Measurements from ENCODE around the gene DNAJB9.

The DNAJB9 gene

DNA sequence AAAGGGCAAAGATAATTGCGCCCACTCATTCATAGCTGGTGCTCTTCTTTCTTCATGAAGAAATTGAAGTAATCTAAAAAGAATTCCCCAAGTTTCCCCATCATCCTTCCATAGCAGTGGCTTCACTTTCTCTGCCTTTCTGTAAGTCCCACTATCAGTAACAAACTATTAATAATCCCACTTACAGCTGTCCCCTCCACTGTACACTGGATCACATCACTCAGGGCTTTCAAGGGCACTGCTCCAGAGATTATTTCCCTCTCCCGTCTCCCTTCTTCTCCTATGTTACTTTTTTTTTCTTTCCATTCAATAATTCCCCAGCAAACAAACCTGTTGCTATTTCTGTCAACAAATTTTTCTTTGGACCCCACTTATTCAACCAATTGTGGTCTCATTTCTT lies 16.2 kb downstream of the DNAJB9 start:
- no peak for ATAC-seq
- Mint-ChIP-seq H3K36me3 (peaks cover 2% of the 10 kb centered on the region), H3K4me3 (no peak overlapping the region), H3K9me3 (no peaks in the 10 kb centered on the region), H3K4me1 (no peaks in the 10 kb centered on the region), H3K27ac (no peak overlapping the region)
- no peak for DNase-seq (ENCODE audit: low spot score in 2 of 2)

DNA sequence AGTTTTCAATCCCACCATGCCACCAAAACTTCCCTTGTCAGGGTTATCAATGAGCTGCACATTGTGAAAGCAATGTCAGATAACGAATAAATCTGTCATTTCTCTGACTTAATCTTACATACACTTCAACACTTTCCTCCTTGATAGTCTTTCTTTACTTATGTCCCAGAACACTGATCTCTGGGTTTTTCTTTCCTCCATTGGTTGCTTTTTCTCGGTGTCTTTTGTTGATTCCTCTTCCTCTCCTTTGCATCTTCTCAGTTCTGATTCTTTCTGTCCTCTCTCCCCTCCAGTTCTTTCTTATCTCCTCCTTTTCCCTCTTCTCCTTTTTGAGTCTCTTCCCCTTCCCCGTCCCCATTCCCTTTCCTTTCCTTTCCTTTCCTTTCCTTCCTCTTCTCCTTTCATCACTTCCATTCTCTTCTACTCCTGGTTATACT lies 16.6 kb downstream of the DNAJB9 start:
- Mint-ChIP-seq H3K4me1 (no peaks in the 10 kb centered on the region), H3K9me3 (no peaks in the 10 kb centered on the region), H3K36me3 (no peaks in the 10 kb centered on the region), H3K27ac (no peak overlapping the region), H3K4me3 (no peak overlapping the region)
- ATAC-seq, result no peak
- DNase-seq (ENCODE audit: low spot score in 2 of 2), result no peak

GRCh38 chr7:108589199-108589598 lies 19.5 kb downstream of the DNAJB9 start:
- Mint-ChIP-seq H3K4me1 (no peaks in the 10 kb centered on the region), H3K27ac (no peak overlapping the region), H3K36me3 (peaks cover 5% of the 10 kb centered on the region), H3K9me3 (no peaks in the 10 kb centered on the region), H3K4me3 (no peak overlapping the region)
- ATAC-seq, result no peak
- DNase-seq (ENCODE audit: low spot score in 2 of 2), result no peak

DNA sequence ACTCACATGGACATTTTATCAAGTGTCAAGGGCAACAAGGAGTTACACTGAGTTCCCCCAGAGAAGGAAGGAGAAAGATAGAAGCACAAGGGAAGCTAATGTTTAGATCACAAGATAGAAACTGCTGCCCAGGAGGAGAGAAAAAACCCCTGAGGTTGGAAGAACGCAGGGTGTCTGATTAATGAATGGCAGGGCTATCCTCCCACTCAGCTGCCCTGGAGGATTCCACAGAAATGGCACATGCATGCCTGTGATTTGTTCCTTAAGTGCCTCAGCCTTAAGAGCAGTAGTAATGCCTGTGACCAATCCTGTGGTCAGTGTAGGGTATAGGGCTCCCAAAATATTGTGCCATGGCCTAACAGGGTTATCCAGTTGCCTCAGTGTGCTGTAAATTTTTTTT lies 20.2 kb downstream of the DNAJB9 start:
- Mint-ChIP-seq H3K9me3 (no peaks in the 10 kb centered on the region), H3K27ac (no peak overlapping the region), H3K36me3 (peaks cover 6% of the 10 kb centered on the region), H3K4me3 (no peak overlapping the region), H3K4me1 (no peaks in the 10 kb centered on the region)
- DNase-seq (ENCODE audit: low spot score in 2 of 2) (no peak), ATAC-seq (no peak)

- H3K27ac Mint-ChIP-seq, result no peak overlapping the region
- no peaks in the 10 kb centered on the region for H3K9me3 Mint-ChIP-seq
- peaks cover 6% of the 10 kb centered on the region for H3K36me3 Mint-ChIP-seq
- ATAC-seq (no peak), DNase-seq (ENCODE audit: low spot score in 2 of 2) (no peak)
- no peak overlapping the region for H3K4me3 Mint-ChIP-seq
- no peaks in the 10 kb centered on the region for H3K4me1 Mint-ChIP-seq
Measured at GRCh38 chr7:108590606-108591005, 20.9 kb downstream of the DNAJB9 start.

DNA sequence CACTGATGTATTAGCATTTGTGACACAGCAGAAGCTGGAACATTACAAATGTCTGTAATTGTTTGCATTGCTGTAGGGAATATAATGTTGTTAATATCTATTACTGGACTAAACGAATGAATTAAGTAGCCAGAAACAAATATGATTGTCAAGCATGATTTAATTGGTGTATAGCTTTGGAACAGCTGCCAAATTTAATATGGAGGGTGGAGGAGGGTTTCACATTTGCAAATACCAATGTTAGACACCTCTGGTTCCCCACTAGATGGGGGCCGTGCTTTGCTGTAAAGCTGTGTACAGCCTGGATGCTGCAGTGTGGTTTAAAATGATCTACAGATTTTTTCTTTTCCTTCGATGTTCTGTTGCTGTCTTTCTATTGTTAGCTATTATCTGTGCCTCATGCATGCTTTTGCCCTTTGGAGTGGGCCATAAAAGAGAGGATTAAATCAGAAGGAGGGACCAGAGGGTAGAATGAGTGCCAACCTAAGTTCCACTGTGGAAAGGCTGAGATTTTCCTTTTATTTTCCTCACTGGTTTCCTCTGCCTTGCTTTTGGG lies 23.1 kb downstream of the DNAJB9 start:
- H3K36me3 Mint-ChIP-seq, result peaks cover 6% of the 10 kb centered on the region
- no peak overlapping the region for H3K27ac Mint-ChIP-seq
- ATAC-seq, result no peak
- H3K9me3 Mint-ChIP-seq, result no peaks in the 10 kb centered on the region
- DNase-seq (ENCODE audit: low spot score in 2 of 2), result no peak
- H3K4me3 Mint-ChIP-seq, result no peak overlapping the region
- no peaks in the 10 kb centered on the region for H3K4me1 Mint-ChIP-seq

GRCh38 chr7:108596560-108596959 lies 26.9 kb downstream of the DNAJB9 start:
- no peak for ATAC-seq
- Mint-ChIP-seq H3K27ac (no peak overlapping the region), H3K4me3 (no peak overlapping the region), H3K9me3 (no peaks in the 10 kb centered on the region), H3K36me3 (peaks cover 6% of the 10 kb centered on the region), H3K4me1 (no peaks in the 10 kb centered on the region)
- no peak for DNase-seq (ENCODE audit: low spot score in 2 of 2)

GRCh38 chr7:108598153-108598552 lies 28.5 kb downstream of the DNAJB9 start:
- no peak for DNase-seq (ENCODE audit: low spot score in 2 of 2)
- Mint-ChIP-seq H3K4me1 (no peaks in the 10 kb centered on the region), H3K4me3 (no peak overlapping the region), H3K27ac (no peak overlapping the region), H3K9me3 (no peaks in the 10 kb centered on the region), H3K36me3 (peaks cover 6% of the 10 kb centered on the region)
- no peak for ATAC-seq

DNA sequence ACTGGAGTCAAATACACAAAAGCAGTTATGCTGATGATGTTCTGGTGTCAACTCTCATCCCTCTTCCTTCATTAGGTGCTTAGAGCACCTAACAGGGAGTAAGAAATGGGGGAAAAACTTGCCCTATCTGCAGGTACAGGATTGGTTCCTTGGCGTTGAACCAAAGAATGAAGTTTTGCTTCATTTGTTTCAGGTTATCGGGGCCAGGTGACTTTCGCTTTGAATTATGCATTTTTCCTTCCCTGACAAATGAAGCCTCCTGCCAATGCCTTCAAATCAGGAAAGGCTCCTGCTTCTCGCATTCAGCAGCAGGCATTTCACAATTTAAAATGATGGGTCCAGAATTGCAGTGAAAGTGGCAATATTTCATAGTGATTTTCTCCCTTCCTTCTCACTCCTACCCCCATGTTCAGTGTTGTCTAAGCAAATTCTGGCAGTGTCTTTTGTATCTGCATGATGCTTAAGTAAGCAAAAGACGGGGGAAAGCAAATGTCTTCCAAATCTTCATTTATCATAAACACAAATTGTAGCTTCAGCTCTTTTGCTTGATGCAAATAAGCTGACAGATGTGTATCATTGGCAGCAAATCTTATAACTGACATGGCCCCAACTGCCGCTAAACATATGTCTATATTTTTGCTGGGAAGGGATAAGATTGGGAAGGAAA lies 29.4 kb downstream of the DNAJB9 start:
- Mint-ChIP-seq H3K4me3 (no peak overlapping the region), H3K9me3 (no peaks in the 10 kb centered on the region), H3K27ac (no peak overlapping the region), H3K4me1 (no peaks in the 10 kb centered on the region), H3K36me3 (peaks cover 2% of the 10 kb centered on the region)
- ATAC-seq, result no peak
- no peak for DNase-seq (ENCODE audit: low spot score in 2 of 2)

DNA sequence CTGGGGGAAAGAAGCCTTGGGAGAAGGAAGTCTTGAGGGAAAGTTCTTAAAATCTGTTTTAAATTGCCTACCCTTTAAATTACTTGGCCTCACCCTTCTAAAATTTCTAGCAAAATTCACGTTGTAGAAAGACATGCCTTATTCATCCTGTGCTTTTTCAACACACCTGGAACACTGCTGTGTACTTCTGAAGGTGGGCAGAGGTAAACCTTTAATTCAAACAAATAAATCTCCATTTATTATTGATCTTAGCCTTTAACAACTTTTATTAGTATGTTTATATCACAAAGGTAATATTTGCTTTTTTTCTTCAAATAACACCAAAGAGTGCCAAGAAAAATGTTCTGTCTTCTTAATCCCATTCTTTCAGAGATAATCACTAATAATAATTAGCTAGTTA lies 30.7 kb downstream of the DNAJB9 start:
- H3K27ac Mint-ChIP-seq, result no peak overlapping the region
- ATAC-seq (no peak), DNase-seq (ENCODE audit: low spot score in 2 of 2) (no peak)
- no peaks in the 10 kb centered on the region for H3K9me3 Mint-ChIP-seq
- no peaks in the 10 kb centered on the region for H3K4me1 Mint-ChIP-seq
- no peak overlapping the region for H3K4me3 Mint-ChIP-seq
- no peaks in the 10 kb centered on the region for H3K36me3 Mint-ChIP-seq

DNA sequence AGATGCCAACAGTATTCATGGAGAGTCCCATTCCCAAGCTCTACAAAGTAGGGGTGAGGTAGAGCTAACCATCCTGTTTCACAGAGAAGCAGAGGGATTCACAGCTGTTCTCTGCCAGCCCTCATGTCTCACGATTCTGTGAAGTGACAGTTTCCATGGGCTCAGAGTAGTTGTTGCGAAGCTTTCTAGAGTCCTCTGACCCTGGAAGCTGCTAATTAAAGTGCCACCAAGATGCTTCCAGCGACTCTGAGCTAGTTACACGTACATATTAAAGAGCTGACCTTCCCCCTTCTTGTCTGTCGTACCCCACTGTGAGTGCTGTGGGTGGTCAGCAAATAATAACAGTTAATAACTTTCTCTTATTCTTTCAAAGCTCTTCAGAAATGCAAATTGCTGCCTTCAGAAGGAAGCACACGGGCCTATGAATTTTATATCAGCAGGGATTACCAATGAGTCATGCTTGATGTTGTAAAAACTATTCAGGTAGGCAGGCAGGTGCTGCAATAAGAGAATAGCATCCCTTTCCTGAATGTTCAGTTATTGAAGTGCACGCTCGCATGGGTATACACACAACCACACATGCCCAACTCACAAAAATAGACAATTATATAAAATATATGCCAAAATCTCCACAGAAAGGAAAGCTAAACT lies 34.1 kb downstream of the DNAJB9 start:
- H3K4me1 Mint-ChIP-seq, result peaks cover 6% of the 10 kb centered on the region
- no peaks in the 10 kb centered on the region for H3K9me3 Mint-ChIP-seq
- DNase-seq (ENCODE audit: low spot score in 2 of 2) (no peak), ATAC-seq (no peak)
- H3K27ac Mint-ChIP-seq, result no peak overlapping the region
- H3K36me3 Mint-ChIP-seq, result no peaks in the 10 kb centered on the region
- H3K4me3 Mint-ChIP-seq, result no peak overlapping the region

GRCh38 chr7:108604307-108605077 lies 34.8 kb downstream of the DNAJB9 start:
- no peak for DNase-seq (ENCODE audit: low spot score in 2 of 2)
- H3K4me3 Mint-ChIP-seq, result no peak overlapping the region
- no peaks in the 10 kb centered on the region for H3K9me3 Mint-ChIP-seq
- H3K4me1 Mint-ChIP-seq, result peaks cover 6% of the 10 kb centered on the region
- ATAC-seq, result no peak
- no peaks in the 10 kb centered on the region for H3K36me3 Mint-ChIP-seq
- H3K27ac Mint-ChIP-seq, result no peak overlapping the region

DNA sequence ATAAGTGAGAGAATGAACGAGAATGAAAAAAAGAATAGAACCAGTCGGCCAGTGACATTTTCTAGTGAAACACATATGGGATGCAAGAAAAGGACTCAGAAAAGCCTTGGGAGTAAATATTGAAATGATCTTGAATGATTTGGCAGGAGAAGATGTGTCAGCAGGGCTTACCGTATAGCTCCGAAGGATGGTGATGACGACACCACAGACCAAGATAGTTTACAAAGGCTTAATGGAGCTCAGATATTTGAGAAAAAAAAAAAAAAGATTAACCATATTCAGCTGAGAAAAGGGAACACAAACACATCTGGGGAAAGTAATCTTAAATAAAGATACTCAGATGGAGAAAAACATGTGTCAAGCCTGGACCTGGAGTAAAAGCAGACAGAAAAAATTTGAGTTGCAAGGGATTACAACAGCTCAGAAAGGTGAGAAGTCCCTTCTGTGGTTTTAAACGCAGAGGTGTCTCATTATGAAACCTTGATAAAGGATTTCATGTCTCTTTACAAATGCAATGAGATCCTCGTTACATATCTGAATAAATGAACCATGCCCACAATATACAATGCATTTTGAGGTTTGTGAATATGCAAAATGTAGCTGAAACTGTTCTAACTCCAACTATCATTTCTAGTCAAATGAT lies 36.0 kb downstream of the DNAJB9 start:
- Mint-ChIP-seq H3K9me3 (no peaks in the 10 kb centered on the region), H3K4me1 (peaks cover 6% of the 10 kb centered on the region), H3K36me3 (no peaks in the 10 kb centered on the region), H3K4me3 (no peak overlapping the region), H3K27ac (no peak overlapping the region)
- DNase-seq (ENCODE audit: low spot score in 2 of 2) (no peak), ATAC-seq (peak; percentile 75)

- Mint-ChIP-seq H3K9me3 (no peaks in the 10 kb centered on the region), H3K36me3 (no peaks in the 10 kb centered on the region), H3K4me3 (no peak overlapping the region), H3K27ac (no peak overlapping the region), H3K4me1 (peaks cover 6% of the 10 kb centered on the region)
- DNase-seq (ENCODE audit: low spot score in 2 of 2) (no peak), ATAC-seq (no peak)
Measured at GRCh38 chr7:108609643-108610042, 40.0 kb downstream of the DNAJB9 start.

GRCh38 chr7:108611268-108611667 lies 41.6 kb downstream of the DNAJB9 start:
- no peak for ATAC-seq
- H3K27ac Mint-ChIP-seq, result no peak overlapping the region
- H3K4me3 Mint-ChIP-seq, result no peak overlapping the region
- DNase-seq (ENCODE audit: low spot score in 2 of 2), result no peak
- no peaks in the 10 kb centered on the region for H3K9me3 Mint-ChIP-seq
- H3K4me1 Mint-ChIP-seq, result peaks cover 2% of the 10 kb centered on the region
- H3K36me3 Mint-ChIP-seq, result no peaks in the 10 kb centered on the region

Measured in stimulated activated effector memory CD8-positive, alpha-beta T cell treated with anti-CD3 and anti-CD28 coated beads, Interleukin-12 subunit alpha, Interleukin-12 subunit beta, amount 100 ng/mL, for 72 hours (primary cell).